ENCODE results near the gene HIPK2.

GRCh38 chr7:139588632-139589031 is 189.2 kb downstream of the HIPK2 start:
- TF ChIP-seq FOXM1 (IDR thresholded peaks at IDR 0.05; ENCODE audit: borderline replicate concordance) (no peak), ELF4 (IDR thresholded peaks at IDR 0.05) (no peak), FOXA1 (IDR thresholded peaks at IDR 0.05) (no peak), ARNT (IDR thresholded peaks at IDR 0.05) (no peak), ZNF384 (IDR thresholded peaks at IDR 0.05) (no peak), SP1 (IDR thresholded peaks at IDR 0.05) (no peak), TARDBP (IDR thresholded peaks at IDR 0.05) (no peak), NFRKB (IDR thresholded peaks at IDR 0.05) (no peak), BHLHE40 (IDR thresholded peaks at IDR 0.05; ENCODE audit: borderline replicate concordance) (no peak), SUZ12 (IDR thresholded peaks at IDR 0.05) (no peak)

Measured in HEK293T (cell line).